ENCODE measurements around the gene TFB1M. TPM values are rescaled to one million over a fixed set of nuclear protein-coding genes. Genes with fewer than 3 reads are reported as not detected.

The TFB1M gene
- total and polyA plus RNA-seq, 9 donors = 6.7 to 18.5 (median 14.6) TPM

DNA sequence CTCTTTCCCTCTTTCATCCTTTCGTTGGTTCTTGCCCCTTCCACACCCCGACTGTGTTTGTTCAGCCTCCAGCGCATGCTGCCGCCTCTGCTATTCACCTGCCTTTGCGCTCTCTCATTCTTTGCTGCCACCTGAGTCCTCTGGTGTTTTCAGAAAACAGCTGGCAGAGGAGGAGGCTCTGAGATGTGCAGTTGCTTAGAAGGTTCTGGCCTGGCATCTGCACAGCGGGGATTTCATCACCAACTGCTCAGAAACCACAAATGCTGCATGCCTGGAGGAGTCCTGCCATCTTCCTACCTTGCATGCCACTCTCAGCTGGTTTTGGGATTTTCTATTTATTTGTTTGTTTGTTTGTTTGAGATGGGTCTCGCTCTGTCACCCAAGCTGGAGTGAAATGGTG is 89.7 kb downstream of the TFB1M start:
- H3K27me3 ChIP-seq = no peaks in the 10 kb centered on the region
- WGBS, 3 donors = 93 to 96% (median 95%) methylated on average over 7 of the region's 7 CpGs

DNA sequence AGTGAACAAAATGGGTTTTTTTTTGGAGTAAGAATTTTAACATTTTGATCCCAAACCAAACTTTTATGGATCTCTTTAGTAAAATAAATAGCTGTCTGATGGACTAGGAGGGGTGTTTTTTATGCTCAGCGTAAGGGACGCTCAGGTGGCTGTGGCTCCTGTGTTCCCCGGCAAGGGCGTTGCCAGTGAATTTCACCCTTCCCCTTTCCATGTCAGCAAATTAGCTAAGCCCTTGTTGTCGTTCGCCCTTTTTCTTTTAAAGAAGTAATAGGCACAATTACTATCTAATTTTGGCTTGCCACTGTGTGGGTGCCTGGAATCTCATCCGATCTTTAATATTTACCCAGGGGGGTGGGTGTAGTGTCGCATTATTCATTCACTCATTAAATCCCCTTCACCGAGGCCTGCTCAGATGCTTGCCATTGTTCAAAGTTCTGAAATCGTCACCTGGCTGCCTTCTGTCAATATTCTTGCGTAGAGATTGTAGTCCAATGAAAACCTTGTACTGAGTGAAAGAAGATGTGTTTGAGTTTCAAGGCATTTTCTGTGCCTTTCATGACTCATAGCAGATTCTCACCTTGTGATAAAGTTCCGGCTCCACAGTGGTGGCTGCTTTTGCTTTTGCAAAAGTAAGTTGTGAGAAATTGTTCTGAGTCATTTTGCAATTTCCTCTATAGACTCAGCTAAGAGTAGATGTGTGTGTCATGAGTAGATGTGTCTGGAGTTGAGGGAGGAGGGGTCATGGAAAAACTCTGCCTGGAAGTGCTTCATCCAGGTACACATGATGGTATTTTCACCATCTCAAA is 90.4 kb downstream of the TFB1M start:
- no peaks in the 10 kb centered on the region for H3K9me3 ChIP-seq
- H3K27ac ChIP-seq = no peak overlapping the region
- intact Hi-C loops (cut with DNase I) = loop anchor here in 1 of 4 donors (5.0 kb wide), 1 partner anchor 167 kb away; no protein-coding TSS in a partner anchor
- DNase-seq = no peak
- no peaks in the 10 kb centered on the region for H3K27me3 ChIP-seq
- 80 to 85% (median 84%) methylated on average over 12 of the region's 12 CpGs for WGBS, 3 donors
- no peaks in the 10 kb centered on the region for H3K36me3 ChIP-seq
- no peak overlapping the region for H3K4me3 ChIP-seq
- TF ChIP-seq, protein P1, sequence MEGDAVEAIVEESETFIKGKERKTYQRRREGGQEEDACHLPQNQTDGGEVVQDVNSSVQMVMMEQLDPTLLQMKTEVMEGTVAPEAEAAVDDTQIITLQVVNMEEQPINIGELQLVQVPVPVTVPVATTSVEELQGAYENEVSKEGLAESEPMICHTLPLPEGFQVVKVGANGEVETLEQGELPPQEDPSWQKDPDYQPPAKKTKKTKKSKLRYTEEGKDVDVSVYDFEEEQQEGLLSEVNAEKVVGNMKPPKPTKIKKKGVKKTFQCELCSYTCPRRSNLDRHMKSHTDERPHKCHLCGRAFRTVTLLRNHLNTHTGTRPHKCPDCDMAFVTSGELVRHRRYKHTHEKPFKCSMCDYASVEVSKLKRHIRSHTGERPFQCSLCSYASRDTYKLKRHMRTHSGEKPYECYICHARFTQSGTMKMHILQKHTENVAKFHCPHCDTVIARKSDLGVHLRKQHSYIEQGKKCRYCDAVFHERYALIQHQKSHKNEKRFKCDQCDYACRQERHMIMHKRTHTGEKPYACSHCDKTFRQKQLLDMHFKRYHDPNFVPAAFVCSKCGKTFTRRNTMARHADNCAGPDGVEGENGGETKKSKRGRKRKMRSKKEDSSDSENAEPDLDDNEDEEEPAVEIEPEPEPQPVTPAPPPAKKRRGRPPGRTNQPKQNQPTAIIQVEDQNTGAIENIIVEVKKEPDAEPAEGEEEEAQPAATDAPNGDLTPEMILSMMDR (IDR thresholded peaks at IDR 0.05) = no peak
- TF ChIP-seq EP300 (IDR thresholded peaks at IDR 0.05) (no peak), POLR2A (IDR thresholded peaks at IDR 0.05) (no peak)
- H3K4me1 ChIP-seq (ENCODE audit: insufficient read depth) = no peaks in the 10 kb centered on the region

More for the DNA sequence above, 89.7 kb downstream of the TFB1M start:
- Histone ChIP-seq H3K36me3 (no peaks in the 10 kb centered on the region), H3K4me3 (no peak overlapping the region), H3K4me1 (ENCODE audit: insufficient read depth) (no peaks in the 10 kb centered on the region), H3K27ac (no peak overlapping the region), H3K9me3 (no peaks in the 10 kb centered on the region)
- intact Hi-C loops (cut with DNase I) = loop anchor here in 1 of 4 donors (5.0 kb wide), 1 partner anchor 167 kb away; no protein-coding TSS in a partner anchor
- DNase-seq = no peak
- TF ChIP-seq POLR2A (IDR thresholded peaks at IDR 0.05) (no peak), EP300 (IDR thresholded peaks at IDR 0.05) (no peak)
- TF ChIP-seq, protein P1 (IDR thresholded peaks at IDR 0.05) = no peak

- Histone ChIP-seq H3K36me3 (no peaks in the 10 kb centered on the region), H3K4me1 (ENCODE audit: insufficient read depth) (no peaks in the 10 kb centered on the region), H3K27me3 (no peaks in the 10 kb centered on the region), H3K4me3 (no peak overlapping the region), H3K9me3 (no peaks in the 10 kb centered on the region), H3K27ac (no peak overlapping the region)
- DNase-seq = no peak
- intact Hi-C loops (cut with DNase I) = loop anchor here in 1 of 4 donors (5.0 kb wide), 1 partner anchor 165 kb away; no protein-coding TSS in a partner anchor
- 87 to 91% (median 89%) methylated on average over 4 of the region's 4 CpGs for WGBS, 3 donors
- no peak for TF ChIP-seq EP300 (IDR thresholded peaks at IDR 0.05)
- TF ChIP-seq POLR2A (IDR thresholded peaks at IDR 0.05) = no peak
- TF ChIP-seq, protein P1 (IDR thresholded peaks at IDR 0.05) = no peak
Measured at GRCh38 chr6:155222506-155222905, 91.8 kb downstream of the TFB1M start.

- H3K36me3 ChIP-seq = no peaks in the 10 kb centered on the region
- no peaks in the 10 kb centered on the region for H3K9me3 ChIP-seq
- TF ChIP-seq POLR2A (IDR thresholded peaks at IDR 0.05) = no peak
- TF ChIP-seq, protein P1 (IDR thresholded peaks at IDR 0.05) = no peak
- no peak for TF ChIP-seq EP300 (IDR thresholded peaks at IDR 0.05)
- H3K4me3 ChIP-seq = no peak overlapping the region
- no peaks in the 10 kb centered on the region for H3K27me3 ChIP-seq
- intact Hi-C loops (cut with DNase I) = loop anchor here in 1 of 4 donors (5.0 kb wide), 1 partner anchor 164 kb away; no protein-coding TSS in a partner anchor
- no peaks in the 10 kb centered on the region for H3K4me1 ChIP-seq (ENCODE audit: insufficient read depth)
- no peak for DNase-seq
- no peak overlapping the region for H3K27ac ChIP-seq
- 79 to 82% (median 80%) methylated on average over 4 of the region's 4 CpGs for WGBS, 3 donors
Measured at GRCh38 chr6:155221086-155221485, 93.2 kb downstream of the TFB1M start.

All from ovary (tissue), 9 donors.